Measurements from ENCODE around the gene MTA3.
A peak's percentile ranks its signal among the peaks of the same experiment; 100 is the strongest.

The MTA3 gene

GRCh38 chr2:42713920-42714319 is 145.5 kb downstream of the MTA3 start:
- Histone ChIP-seq H4K5ac (ENCODE audit: low read length) (no peak overlapping the region), H2BK120ac (ENCODE audit: low read depth, low read length) (no peak overlapping the region)

GRCh38 chr2:42714686-42715085 is 146.3 kb downstream of the MTA3 start:
- Histone ChIP-seq H4K8ac (ENCODE audit: low read depth, low read length) (no peak overlapping the region), H3K27me3 (ENCODE audit: insufficient read depth, low read length, poor library complexity) (no peaks in the 10 kb centered on the region), H3K79me1 (ENCODE audit: low read length) (no peaks in the 10 kb centered on the region), H2AK5ac (ENCODE audit: low read length) (no peak overlapping the region), H3K36me3 (ENCODE audit: control insufficient read depth, insufficient read depth, low read length) (no peaks in the 10 kb centered on the region), H3K4me2 (ENCODE audit: low read length) (no peak overlapping the region), H3K56ac (ENCODE audit: low read length) (no peak overlapping the region), H3K4me3 (ENCODE audit: low read length) (no peak overlapping the region), H3K9ac (ENCODE audit: low read length) (no peak overlapping the region), H3K79me2 (ENCODE audit: control insufficient read depth, insufficient read depth, low read length) (no peaks in the 10 kb centered on the region), H3K18ac (ENCODE audit: low read length) (no peak overlapping the region), H2BK15ac (replicated peaks; ENCODE audit: low read depth) (no peak overlapping the region), H3K23ac (ENCODE audit: low read length) (no peak overlapping the region), H3K27ac (ENCODE audit: low read depth, low read length) (no peak overlapping the region), H4K5ac (ENCODE audit: low read length) (no peak overlapping the region), H2BK5ac (ENCODE audit: low read length) (no peak overlapping the region), H3K4me1 (ENCODE audit: control insufficient read depth, low read depth, low read length) (peaks cover 2% of the 10 kb centered on the region), H2BK120ac (ENCODE audit: low read depth, low read length) (no peak overlapping the region), H3K4ac (ENCODE audit: low read depth, low read length) (no peak overlapping the region)
- no CpG with 5 or more reads among the region's 7 CpGs for whole genome bisulfite sequencing (ENCODE audit: extremely low coverage, insufficient coverage, low lambda C conversion rate)
- no peak for DNase-seq

More at GRCh38 chr2:42713920-42714319, 145.5 kb downstream of the MTA3 start:
- Histone ChIP-seq H3K79me2 (ENCODE audit: control insufficient read depth, insufficient read depth, low read length) (no peaks in the 10 kb centered on the region), H4K8ac (ENCODE audit: low read depth, low read length) (no peak overlapping the region), H3K56ac (ENCODE audit: low read length) (no peak overlapping the region), H3K9ac (ENCODE audit: low read length) (no peak overlapping the region), H3K27me3 (ENCODE audit: insufficient read depth, low read length, poor library complexity) (no peaks in the 10 kb centered on the region), H3K79me1 (ENCODE audit: low read length) (no peaks in the 10 kb centered on the region), H3K4me3 (ENCODE audit: low read length) (no peak overlapping the region), H2AK5ac (ENCODE audit: low read length) (no peak overlapping the region), H3K36me3 (ENCODE audit: control insufficient read depth, insufficient read depth, low read length) (no peaks in the 10 kb centered on the region), H2BK15ac (replicated peaks; ENCODE audit: low read depth) (no peak overlapping the region), H3K4me2 (ENCODE audit: low read length) (no peak overlapping the region), H3K4me1 (ENCODE audit: control insufficient read depth, low read depth, low read length) (peaks cover 2% of the 10 kb centered on the region), H3K23ac (ENCODE audit: low read length) (no peak overlapping the region), H3K4ac (ENCODE audit: low read depth, low read length) (no peak overlapping the region), H3K27ac (ENCODE audit: low read depth, low read length) (no peak overlapping the region), H2BK5ac (ENCODE audit: low read length) (no peak overlapping the region), H3K18ac (ENCODE audit: low read length) (no peak overlapping the region)
- no CpG with 5 or more reads among the region's 4 CpGs for WGBS (ENCODE audit: extremely low coverage, insufficient coverage, low lambda C conversion rate)
- DNase-seq: no peak

GRCh38 chr2:42721898-42722297 is 153.5 kb downstream of the MTA3 start:
- H3K4me3 ChIP-seq (ENCODE audit: low read length): no peak overlapping the region

GRCh38 chr2:42722320-42723190 is 154.1 kb downstream of the MTA3 start:
- no peak overlapping the region for H2AK5ac ChIP-seq (ENCODE audit: low read length)
- H3K79me1 ChIP-seq (ENCODE audit: low read length): no peaks in the 10 kb centered on the region
- no peaks in the 10 kb centered on the region for H3K36me3 ChIP-seq (ENCODE audit: control insufficient read depth, insufficient read depth, low read length)
- H3K79me2 ChIP-seq (ENCODE audit: control insufficient read depth, insufficient read depth, low read length): no peaks in the 10 kb centered on the region
- no peak overlapping the region for H2BK15ac ChIP-seq (replicated peaks; ENCODE audit: low read depth)
- peak overlapping the region; percentile 64 for H3K18ac ChIP-seq (ENCODE audit: low read length)
- no peak overlapping the region for H4K8ac ChIP-seq (ENCODE audit: low read depth, low read length)
- H2BK120ac ChIP-seq (ENCODE audit: low read depth, low read length): no peak overlapping the region
- H2BK5ac ChIP-seq (ENCODE audit: low read length): no peak overlapping the region
- peak; percentile 94 for DNase-seq
- no CpG with 5 or more reads among the region's 7 CpGs for WGBS (ENCODE audit: extremely low coverage, insufficient coverage, low lambda C conversion rate)
- H3K4me2 ChIP-seq (ENCODE audit: low read length): no peak overlapping the region
- H3K27me3 ChIP-seq (ENCODE audit: insufficient read depth, low read length, poor library complexity): no peaks in the 10 kb centered on the region
- H3K23ac ChIP-seq (ENCODE audit: low read length): no peak overlapping the region
- no peak overlapping the region for H3K27ac ChIP-seq (ENCODE audit: low read depth, low read length)
- H3K4ac ChIP-seq (ENCODE audit: low read depth, low read length): no peak overlapping the region
- no peak overlapping the region for H3K9ac ChIP-seq (ENCODE audit: low read length)
- peaks cover 5% of the 10 kb centered on the region for H3K4me1 ChIP-seq (ENCODE audit: control insufficient read depth, low read depth, low read length)
- H3K4me3 ChIP-seq (ENCODE audit: low read length): no peak overlapping the region
- H3K56ac ChIP-seq (ENCODE audit: low read length): peak overlapping the region; percentile 26
- no peak overlapping the region for H4K5ac ChIP-seq (ENCODE audit: low read length)

More at GRCh38 chr2:42721898-42722297, 153.5 kb downstream of the MTA3 start:
- H2AK5ac ChIP-seq (ENCODE audit: low read length): no peak overlapping the region
- H3K79me1 ChIP-seq (ENCODE audit: low read length): no peaks in the 10 kb centered on the region
- H3K27me3 ChIP-seq (ENCODE audit: insufficient read depth, low read length, poor library complexity): no peaks in the 10 kb centered on the region
- H4K8ac ChIP-seq (ENCODE audit: low read depth, low read length): no peak overlapping the region
- no peak overlapping the region for H3K56ac ChIP-seq (ENCODE audit: low read length)
- H3K9ac ChIP-seq (ENCODE audit: low read length): no peak overlapping the region
- H3K4me1 ChIP-seq (ENCODE audit: control insufficient read depth, low read depth, low read length): peaks cover 5% of the 10 kb centered on the region
- H2BK120ac ChIP-seq (ENCODE audit: low read depth, low read length): no peak overlapping the region
- H3K36me3 ChIP-seq (ENCODE audit: control insufficient read depth, insufficient read depth, low read length): no peaks in the 10 kb centered on the region
- no peaks in the 10 kb centered on the region for H3K79me2 ChIP-seq (ENCODE audit: control insufficient read depth, insufficient read depth, low read length)
- no peak overlapping the region for H3K4me2 ChIP-seq (ENCODE audit: low read length)
- H3K18ac ChIP-seq (ENCODE audit: low read length): peak overlapping the region; percentile 64
- H3K23ac ChIP-seq (ENCODE audit: low read length): no peak overlapping the region
- no peak overlapping the region for H3K27ac ChIP-seq (ENCODE audit: low read depth, low read length)
- no peak overlapping the region for H4K5ac ChIP-seq (ENCODE audit: low read length)
- H2BK15ac ChIP-seq (replicated peaks; ENCODE audit: low read depth): no peak overlapping the region
- H2BK5ac ChIP-seq (ENCODE audit: low read length): no peak overlapping the region
- no peak overlapping the region for H3K4ac ChIP-seq (ENCODE audit: low read depth, low read length)
- DNase-seq: no peak
- WGBS (ENCODE audit: extremely low coverage, insufficient coverage, low lambda C conversion rate): no CpG with 5 or more reads among the region's 2 CpGs

GRCh38 chr2:42723465-42723864 is 155.0 kb downstream of the MTA3 start:
- no peak overlapping the region for H2BK15ac ChIP-seq (replicated peaks; ENCODE audit: low read depth)
- H4K5ac ChIP-seq (ENCODE audit: low read length): no peak overlapping the region
- no peak overlapping the region for H3K56ac ChIP-seq (ENCODE audit: low read length)
- no peak overlapping the region for H3K23ac ChIP-seq (ENCODE audit: low read length)
- peaks cover 5% of the 10 kb centered on the region for H3K4me1 ChIP-seq (ENCODE audit: control insufficient read depth, low read depth, low read length)
- H2BK120ac ChIP-seq (ENCODE audit: low read depth, low read length): no peak overlapping the region
- no peak overlapping the region for H2BK5ac ChIP-seq (ENCODE audit: low read length)
- H3K27me3 ChIP-seq (ENCODE audit: insufficient read depth, low read length, poor library complexity): no peaks in the 10 kb centered on the region
- no peaks in the 10 kb centered on the region for H3K79me1 ChIP-seq (ENCODE audit: low read length)
- no peaks in the 10 kb centered on the region for H3K79me2 ChIP-seq (ENCODE audit: control insufficient read depth, insufficient read depth, low read length)
- no peak overlapping the region for H4K8ac ChIP-seq (ENCODE audit: low read depth, low read length)
- no peak overlapping the region for H3K4me3 ChIP-seq (ENCODE audit: low read length)
- H3K4me2 ChIP-seq (ENCODE audit: low read length): no peak overlapping the region
- no peak for DNase-seq
- no peak overlapping the region for H3K9ac ChIP-seq (ENCODE audit: low read length)
- no peak overlapping the region for H3K27ac ChIP-seq (ENCODE audit: low read depth, low read length)
- H3K36me3 ChIP-seq (ENCODE audit: control insufficient read depth, insufficient read depth, low read length): no peaks in the 10 kb centered on the region
- H3K18ac ChIP-seq (ENCODE audit: low read length): no peak overlapping the region
- H3K4ac ChIP-seq (ENCODE audit: low read depth, low read length): no peak overlapping the region
- no peak overlapping the region for H2AK5ac ChIP-seq (ENCODE audit: low read length)

GRCh38 chr2:42724886-42725285 is 156.5 kb downstream of the MTA3 start:
- Histone ChIP-seq H3K79me1 (ENCODE audit: low read length) (no peaks in the 10 kb centered on the region), H3K27me3 (ENCODE audit: insufficient read depth, low read length, poor library complexity) (no peaks in the 10 kb centered on the region), H3K4me2 (ENCODE audit: low read length) (no peak overlapping the region), H3K18ac (ENCODE audit: low read length) (no peak overlapping the region), H3K4ac (ENCODE audit: low read depth, low read length) (no peak overlapping the region), H3K4me1 (ENCODE audit: control insufficient read depth, low read depth, low read length) (peaks cover 5% of the 10 kb centered on the region), H4K5ac (ENCODE audit: low read length) (no peak overlapping the region), H2AK5ac (ENCODE audit: low read length) (no peak overlapping the region), H3K4me3 (ENCODE audit: low read length) (no peak overlapping the region), H3K27ac (ENCODE audit: low read depth, low read length) (no peak overlapping the region), H2BK15ac (replicated peaks; ENCODE audit: low read depth) (no peak overlapping the region), H2BK120ac (ENCODE audit: low read depth, low read length) (no peak overlapping the region), H4K8ac (ENCODE audit: low read depth, low read length) (no peak overlapping the region), H2BK5ac (ENCODE audit: low read length) (no peak overlapping the region), H3K9ac (ENCODE audit: low read length) (no peak overlapping the region), H3K79me2 (ENCODE audit: control insufficient read depth, insufficient read depth, low read length) (no peaks in the 10 kb centered on the region), H3K56ac (ENCODE audit: low read length) (no peak overlapping the region), H3K23ac (ENCODE audit: low read length) (no peak overlapping the region), H3K36me3 (ENCODE audit: control insufficient read depth, insufficient read depth, low read length) (no peaks in the 10 kb centered on the region)
- no CpG with 5 or more reads among the region's 2 CpGs for WGBS (ENCODE audit: extremely low coverage, insufficient coverage, low lambda C conversion rate)
- DNase-seq: no peak

All from mesendoderm (in vitro differentiated cells).